ENCODE data around the gene KCNQ1. TPM values are rescaled to one million over a fixed set of nuclear protein-coding genes. Genes with fewer than 3 reads are reported as not detected.

Gene KCNQ1
- polyA plus RNA-seq, 3 donors = 11.5 to 13.4 (median 12.7) TPM

GRCh38 chr11:2408671-2409070 is 36.1 kb upstream of the KCNQ1 start:
- DNase-seq = no peak

- peak; percentile 95 for DNase-seq
Measured at GRCh38 chr11:2409126-2409525, 35.7 kb upstream of the KCNQ1 start.

- DNase-seq = peak; percentile 86
Measured at GRCh38 chr11:2409611-2410468, 35.0 kb upstream of the KCNQ1 start.

GRCh38 chr11:2410616-2411015 is 34.2 kb upstream of the KCNQ1 start:
- no peak for DNase-seq

- DNase-seq = no peak
Measured at GRCh38 chr11:2411446-2412305, 33.1 kb upstream of the KCNQ1 start.

GRCh38 chr11:2412323-2412722 is 32.5 kb upstream of the KCNQ1 start:
- DNase-seq = no peak

GRCh38 chr11:2413742-2414579 is 30.8 kb upstream of the KCNQ1 start:
- DNase-seq = no peak

- no peak for DNase-seq
Measured at GRCh38 chr11:2414616-2415015, 30.2 kb upstream of the KCNQ1 start.

GRCh38 chr11:2415171-2415570 is 29.6 kb upstream of the KCNQ1 start:
- DNase-seq = no peak

GRCh38 chr11:2415601-2416380 is 29.0 kb upstream of the KCNQ1 start:
- no peak for DNase-seq

- no peak for DNase-seq
Measured at GRCh38 chr11:2416765-2417164, 28.0 kb upstream of the KCNQ1 start.

- DNase-seq = no peak
Measured at GRCh38 chr11:2417856-2418692, 26.7 kb upstream of the KCNQ1 start.

- DNase-seq = no peak
Measured at GRCh38 chr11:2418693-2419360, 26.0 kb upstream of the KCNQ1 start.

- peak; percentile 81 for DNase-seq
Measured at GRCh38 chr11:2419638-2420501, 24.9 kb upstream of the KCNQ1 start.

GRCh38 chr11:2420502-2421225 is 24.1 kb upstream of the KCNQ1 start:
- DNase-seq = peak; percentile 80

GRCh38 chr11:2421226-2421994 is 23.4 kb upstream of the KCNQ1 start:
- no peak for DNase-seq

- no peak for DNase-seq
Measured at GRCh38 chr11:2421996-2422395, 22.8 kb upstream of the KCNQ1 start.
